WTC11 (cell line): ENCODE results near the gene PPP3CA.

Experiments
- TCF7 ChIP-seq: sonication (generic); formaldehyde crosslinking; IDR thresholded peaks from 2 replicates; pipeline ENCODE4 v1.8.0; 2022; ENCODE audit warnings: mild to moderate bottlenecking, low read depth, missing genetic modification reagents, moderate library complexity
- USF1 ChIP-seq: sonication (generic); formaldehyde crosslinking; IDR thresholded peaks from 2 replicates; pipeline ENCODE4 v1.8.0; 2022; ENCODE audit warnings: mild to moderate bottlenecking, missing genetic modification reagents

GRCh38 chr4:101037938-101038413 is 309.4 kb downstream of the PPP3CA start:
- TF ChIP-seq USF1 (CRISPR knock-in tag) = no peak
- TF ChIP-seq TCF7 = no peak
